ENCODE measurements around the gene GNAZ. TPM values are rescaled to one million over a fixed set of nuclear protein-coding genes. Genes with fewer than 3 reads are reported as not detected.

Gene GNAZ
- total RNA-seq, 1 donor from 2014 or later = 13.7 TPM

GRCh38 chr22:23089633-23090456 is 19.5 kb downstream of the GNAZ start:
- Histone ChIP-seq H3K36me3 (no peaks in the 10 kb centered on the region), H3K27me3 (no peaks in the 10 kb centered on the region), H3K27ac (no peak overlapping the region), H3K9me3 (no peaks in the 10 kb centered on the region), H3K4me1 (no peaks in the 10 kb centered on the region), H3K4me3 (no peak overlapping the region)
- intact Hi-C loops (cut with DNase I) = no loop called here
- no peak for DNase-seq (ENCODE audit: low spot score in 2 of 2)
- no peak for TF ChIP-seq CTCF (IDR thresholded peaks at IDR 0.05)

GRCh38 chr22:23090457-23090835 is 20.1 kb downstream of the GNAZ start:
- H3K4me3 ChIP-seq = no peak overlapping the region
- H3K27me3 ChIP-seq = no peaks in the 10 kb centered on the region
- H3K9me3 ChIP-seq = no peaks in the 10 kb centered on the region
- intact Hi-C loops (cut with DNase I) = no loop called here
- no peaks in the 10 kb centered on the region for H3K4me1 ChIP-seq
- no peak for DNase-seq (ENCODE audit: low spot score in 2 of 2)
- H3K36me3 ChIP-seq = peaks cover 0 to 1% of the 10 kb centered on the region in 2 donors
- no peak overlapping the region for H3K27ac ChIP-seq
- no peak for TF ChIP-seq CTCF (IDR thresholded peaks at IDR 0.05)

- intact Hi-C loops (cut with DNase I) = no loop called here
- Histone ChIP-seq H3K27ac (no peak overlapping the region), H3K9me3 (no peaks in the 10 kb centered on the region), H3K4me3 (no peak overlapping the region), H3K36me3 (peaks cover 0 to 6% of the 10 kb centered on the region in 2 donors), H3K4me1 (no peaks in the 10 kb centered on the region), H3K27me3 (no peaks in the 10 kb centered on the region)
- no peak for DNase-seq (ENCODE audit: low spot score in 2 of 2)
- no peak for TF ChIP-seq CTCF (IDR thresholded peaks at IDR 0.05)
These were observed 21.4 kb downstream of the GNAZ start for GRCh38 chr22:23091760-23092159.

GRCh38 chr22:23092217-23092955 is 22.1 kb downstream of the GNAZ start:
- Histone ChIP-seq H3K4me3 (no peak overlapping the region), H3K27me3 (no peaks in the 10 kb centered on the region), H3K4me1 (no peaks in the 10 kb centered on the region), H3K27ac (no peak overlapping the region), H3K36me3 (peaks cover 0 to 6% of the 10 kb centered on the region in 2 donors), H3K9me3 (no peaks in the 10 kb centered on the region)
- intact Hi-C loops (cut with DNase I) = no loop called here
- DNase-seq (ENCODE audit: low spot score in 2 of 2) = no peak
- no peak for TF ChIP-seq CTCF (IDR thresholded peaks at IDR 0.05)

- Histone ChIP-seq H3K27me3 (no peaks in the 10 kb centered on the region), H3K4me1 (peaks cover 3% of the 10 kb centered on the region in 2 donors), H3K27ac (no peak overlapping the region), H3K36me3 (peaks cover 0 to 6% of the 10 kb centered on the region in 2 donors), H3K4me3 (no peak overlapping the region), H3K9me3 (no peaks in the 10 kb centered on the region)
- DNase-seq (ENCODE audit: low spot score in 2 of 2) = no peak
- intact Hi-C loops (cut with DNase I) = no loop called here
- TF ChIP-seq CTCF (IDR thresholded peaks at IDR 0.05) = no peak
These were observed 22.9 kb downstream of the GNAZ start for GRCh38 chr22:23093051-23093788.

Data from ascending aorta (tissue), 2 donors.